BE2C (cell line): ENCODE measurements around the gene GRK4. TPM values are rescaled to one million over a fixed set of nuclear protein-coding genes. Genes with fewer than 3 reads are reported as not detected.
"Not testable (repeated sequence)": the region's sequence is repeated elsewhere in the genome, so short reads cannot be mapped to it uniquely, and the experiment has no call there.

Source experiments
- DNase-seq: peaks from one replicate; pipeline ENCODE4 v3.0.0-alpha.2; 2020
- H3K27me3 ChIP-seq: fragments of 250-450 bp; sonication (Bioruptor Pico); 2 replicates; pipeline ENCODE4 v1.5.1; 2020; ENCODE audit warnings: mild to moderate bottlenecking
- H3K36me3 ChIP-seq: fragments of 250-450 bp; sonication (Bioruptor Pico); 2 replicates; pipeline ENCODE4 v1.5.1; 2020; ENCODE audit warnings: mild to moderate bottlenecking
- H3K4me1 ChIP-seq: fragments of 250-450 bp; sonication (Bioruptor Pico); 2 replicates; pipeline ENCODE4 v1.5.1; 2020
- H3K4me3 ChIP-seq: 2 replicates; pipeline ENCODE4 v1.5.1; 2011; ENCODE audit warnings: low read depth, low read length
- H3K9me3 ChIP-seq: fragments of 250-450 bp; sonication (Bioruptor Pico); 2 replicates; pipeline ENCODE4 v1.5.1; 2020
- polyA plus RNA-seq: library from polyadenylated mRNA; unstranded; fragments of >200 nt; gene quantifications from one replicate; pipeline ENCODE4 v1.2.1, GENCODE V29; 2012; ENCODE audit warnings: low read depth, missing spikeins; ENCODE audit not compliant: insufficient read length, insufficient read depth
- TF ChIP-seq, protein P1 (sequence below): IDR thresholded peaks from 2 replicates; pipeline ENCODE4 v1.5.1; 2012; ENCODE audit warnings: mild to moderate bottlenecking, low read depth, low read length

The GRK4 gene
- 3.8 TPM for polyA plus RNA-seq

DNA sequence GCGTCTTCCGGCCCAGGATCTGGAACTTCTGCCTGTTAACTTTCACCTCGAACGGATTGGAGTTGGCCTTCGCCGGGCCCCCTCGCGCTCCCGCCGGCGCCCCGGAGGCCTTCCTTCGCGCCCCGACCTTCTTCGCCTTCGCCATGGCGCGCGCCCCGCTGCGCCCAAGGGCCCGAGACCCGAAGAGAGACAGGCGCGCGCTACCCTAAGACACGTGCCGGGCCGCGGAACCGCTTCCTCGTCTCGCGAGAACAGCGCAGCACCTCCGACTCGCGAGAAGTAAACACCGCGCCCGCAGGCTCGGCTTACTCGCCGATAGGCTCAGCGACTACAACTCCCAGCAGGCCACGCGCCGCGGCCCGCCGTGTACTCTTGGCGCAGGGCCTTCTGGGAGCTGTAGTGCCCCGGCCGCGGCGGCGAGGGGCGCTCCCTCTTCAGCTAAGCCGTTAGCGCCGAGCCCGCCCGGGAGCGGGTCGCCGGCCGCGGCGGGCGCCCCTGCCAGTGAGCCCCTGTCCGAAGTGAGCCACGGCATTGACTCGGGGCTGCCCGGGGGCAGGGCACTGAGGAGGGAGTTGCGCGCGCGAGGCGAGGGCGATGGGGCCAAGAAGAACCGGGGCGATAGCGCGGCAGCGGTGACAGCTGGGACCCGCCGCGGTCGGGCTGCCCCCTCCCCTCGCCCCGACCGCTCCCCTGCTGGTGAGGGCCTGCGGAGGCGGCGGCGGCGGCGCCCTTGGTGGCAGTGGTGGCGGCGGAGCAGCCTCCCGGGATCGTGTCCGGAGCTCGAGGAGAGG is at the start of gene GRK4, which contains the start of gene NOP14:
Gene GRK4 (plus strand): TSS at position 397 of the 791 bp plus-strand sequence. CDS start 500 bp downstream, outside the sequence.
Gene NOP14 (minus strand): TSS at position 232 of the 791 bp plus-strand sequence. CDS start 87 bp downstream, at position 145.
- no peaks in the 10 kb centered on the region for H3K4me1 ChIP-seq
- TF ChIP-seq, protein P1, sequence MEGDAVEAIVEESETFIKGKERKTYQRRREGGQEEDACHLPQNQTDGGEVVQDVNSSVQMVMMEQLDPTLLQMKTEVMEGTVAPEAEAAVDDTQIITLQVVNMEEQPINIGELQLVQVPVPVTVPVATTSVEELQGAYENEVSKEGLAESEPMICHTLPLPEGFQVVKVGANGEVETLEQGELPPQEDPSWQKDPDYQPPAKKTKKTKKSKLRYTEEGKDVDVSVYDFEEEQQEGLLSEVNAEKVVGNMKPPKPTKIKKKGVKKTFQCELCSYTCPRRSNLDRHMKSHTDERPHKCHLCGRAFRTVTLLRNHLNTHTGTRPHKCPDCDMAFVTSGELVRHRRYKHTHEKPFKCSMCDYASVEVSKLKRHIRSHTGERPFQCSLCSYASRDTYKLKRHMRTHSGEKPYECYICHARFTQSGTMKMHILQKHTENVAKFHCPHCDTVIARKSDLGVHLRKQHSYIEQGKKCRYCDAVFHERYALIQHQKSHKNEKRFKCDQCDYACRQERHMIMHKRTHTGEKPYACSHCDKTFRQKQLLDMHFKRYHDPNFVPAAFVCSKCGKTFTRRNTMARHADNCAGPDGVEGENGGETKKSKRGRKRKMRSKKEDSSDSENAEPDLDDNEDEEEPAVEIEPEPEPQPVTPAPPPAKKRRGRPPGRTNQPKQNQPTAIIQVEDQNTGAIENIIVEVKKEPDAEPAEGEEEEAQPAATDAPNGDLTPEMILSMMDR = peak; percentile 11; the same call in 1 of the 2 replicates

DNA sequence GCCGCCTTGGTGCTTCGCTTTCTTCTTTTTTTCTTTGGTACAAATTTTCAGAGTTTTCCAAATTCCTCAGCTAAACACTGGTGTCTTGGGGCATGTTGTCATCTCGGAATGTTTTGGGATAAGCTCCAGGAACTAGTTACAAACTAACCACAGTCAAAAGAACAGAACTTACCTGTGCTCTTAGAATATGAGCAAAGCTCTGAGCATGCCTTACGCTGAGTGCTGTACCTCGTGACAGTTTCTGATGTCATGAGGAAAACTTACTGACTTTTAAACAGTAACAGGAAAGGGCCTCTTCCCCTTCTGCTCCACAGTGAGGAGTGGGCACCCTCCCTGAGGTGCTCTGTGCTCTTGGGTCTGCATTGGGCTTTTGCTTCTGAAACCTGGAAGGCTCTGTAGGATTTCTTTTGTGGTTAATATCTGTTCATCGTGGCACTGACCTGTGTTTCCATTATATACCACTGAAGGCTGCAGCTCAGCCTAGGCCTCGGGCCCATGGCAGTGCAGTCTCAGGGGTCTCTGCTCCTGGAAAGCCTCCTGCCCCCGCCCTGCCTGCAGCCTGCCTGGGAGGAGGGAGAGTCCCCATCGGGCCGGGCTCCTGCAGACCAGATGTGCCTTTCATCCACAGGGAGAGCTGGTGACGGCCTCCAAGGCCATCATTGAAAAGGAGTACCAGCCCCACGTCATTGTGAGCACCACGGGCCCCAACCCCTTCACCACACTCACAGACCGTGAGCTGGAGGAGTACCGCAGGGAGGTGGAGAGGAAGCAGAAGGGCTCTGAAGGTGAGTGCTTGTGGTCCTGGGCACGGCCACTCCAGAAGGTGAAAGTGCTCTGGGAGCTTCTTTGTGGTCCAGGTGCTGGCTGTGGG is 48.9 kb upstream of the GRK4 start:
- Histone ChIP-seq H3K4me3 (no peak overlapping the region), H3K9me3 (peaks cover 3% of the 10 kb centered on the region; the same call in 1 of the 2 replicates), H3K27me3 (no peaks in the 10 kb centered on the region), H3K36me3 (peaks cover 47% of the 10 kb centered on the region), H3K4me1 (no peaks in the 10 kb centered on the region)
- no peak for DNase-seq
- TF ChIP-seq, protein P1 = no peak

More for the DNA sequence above, at the start of gene GRK4, which contains the start of gene NOP14:
- peak; percentile 99 for DNase-seq
- Histone ChIP-seq H3K27me3 (no peaks in the 10 kb centered on the region), H3K36me3 (peaks cover 26% of the 10 kb centered on the region), H3K4me3 (peak within 1 kb of the TSS; percentile 84), H3K9me3 (no peaks in the 10 kb centered on the region)

DNA sequence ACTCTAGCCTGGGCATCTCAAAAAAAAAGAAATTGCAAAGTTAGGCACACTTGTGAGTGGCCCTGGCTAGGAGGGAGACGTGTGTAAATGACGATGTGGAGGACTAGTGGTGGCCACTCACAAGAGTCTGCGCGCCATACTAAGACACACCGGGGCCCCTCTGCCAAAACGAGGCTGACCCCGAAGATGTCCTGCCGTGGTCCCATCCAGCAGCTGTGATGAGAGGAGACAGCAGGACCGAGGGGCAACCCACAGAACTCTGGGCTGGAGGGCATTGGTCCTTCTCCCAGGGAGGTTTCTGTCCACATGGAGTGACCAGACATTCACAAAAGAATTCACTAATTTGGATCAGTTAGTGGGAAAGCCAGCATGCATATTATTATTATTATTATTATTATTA is 47.6 kb upstream of the GRK4 start:
- DNase-seq = no peak
- Histone ChIP-seq H3K27me3 (no peaks in the 10 kb centered on the region), H3K36me3 (peaks cover 39% of the 10 kb centered on the region), H3K4me1 (no peaks in the 10 kb centered on the region), H3K9me3 (peaks cover 3% of the 10 kb centered on the region; the same call in 1 of the 2 replicates), H3K4me3 (no peak overlapping the region)
- TF ChIP-seq, protein P1 = no peak

DNA sequence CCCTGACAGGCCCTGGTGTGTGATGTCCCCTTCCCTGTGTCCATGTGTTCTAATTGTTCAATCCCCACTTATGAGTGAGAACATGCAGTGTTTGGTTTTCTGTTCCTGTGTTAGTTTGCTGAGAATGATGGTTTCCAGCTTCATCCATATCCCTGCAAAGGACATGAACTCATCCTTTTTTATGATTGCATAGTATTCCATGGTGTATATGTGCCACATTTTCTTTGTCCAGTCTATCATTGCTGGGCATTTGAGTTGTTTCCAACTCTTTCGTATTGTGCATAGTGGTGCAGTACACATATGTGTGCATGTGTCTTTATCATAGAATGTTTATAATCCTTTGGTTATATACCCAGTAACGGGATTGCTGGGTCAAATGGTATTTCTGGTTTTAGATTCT is 46.7 kb upstream of the GRK4 start:
- not testable (repeated sequence) for H3K4me1 ChIP-seq, DNase-seq, H3K27me3 ChIP-seq, H3K9me3 ChIP-seq, H3K4me3 ChIP-seq
- peaks cover 33% of the 10 kb centered on the region for H3K36me3 ChIP-seq

DNA sequence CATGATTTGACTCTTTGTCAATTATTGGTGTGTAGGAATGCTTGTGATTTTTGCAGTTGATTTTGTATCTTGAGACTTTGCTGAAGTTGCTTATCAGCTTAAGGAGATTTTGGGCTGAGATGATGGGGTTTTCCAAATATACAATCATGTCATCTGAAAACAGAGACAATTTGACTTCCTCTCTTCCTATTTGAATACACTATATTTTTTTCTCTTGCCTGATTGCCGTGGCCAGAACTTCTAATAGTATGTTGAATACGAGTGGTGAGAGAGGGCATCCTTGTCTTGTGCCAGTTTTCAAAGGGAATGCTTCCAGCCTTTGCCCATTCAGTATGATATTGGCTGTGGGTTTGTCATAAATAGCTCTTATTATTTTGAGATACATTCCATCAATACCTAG is 45.1 kb upstream of the GRK4 start:
- DNase-seq, H3K4me3 ChIP-seq, H3K9me3 ChIP-seq, H3K4me1 ChIP-seq, H3K27me3 ChIP-seq: not testable (repeated sequence)
- H3K36me3 ChIP-seq = peaks cover 28% of the 10 kb centered on the region

DNA sequence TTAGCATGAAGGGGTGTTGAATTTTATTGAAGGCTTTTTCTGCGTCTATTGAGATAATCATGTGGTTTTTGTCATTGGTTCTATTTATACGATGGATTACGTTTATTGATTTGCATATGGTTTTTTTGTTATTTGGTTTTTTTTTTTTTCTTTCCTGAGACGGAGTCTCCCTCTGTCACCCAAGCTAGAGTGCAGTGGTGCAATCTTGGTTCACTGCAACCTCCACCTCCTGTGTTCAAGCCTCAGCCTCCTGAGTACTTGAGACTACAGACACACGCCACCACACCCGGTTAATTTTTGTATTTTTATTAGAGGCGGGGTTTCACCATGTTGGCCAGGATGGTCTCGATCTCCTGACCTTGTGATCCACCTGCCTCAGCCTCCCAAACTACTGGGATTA is 44.7 kb upstream of the GRK4 start:
- H3K36me3 ChIP-seq = peaks cover 30% of the 10 kb centered on the region
- DNase-seq, H3K4me1 ChIP-seq: not testable (repeated sequence)

DNA sequence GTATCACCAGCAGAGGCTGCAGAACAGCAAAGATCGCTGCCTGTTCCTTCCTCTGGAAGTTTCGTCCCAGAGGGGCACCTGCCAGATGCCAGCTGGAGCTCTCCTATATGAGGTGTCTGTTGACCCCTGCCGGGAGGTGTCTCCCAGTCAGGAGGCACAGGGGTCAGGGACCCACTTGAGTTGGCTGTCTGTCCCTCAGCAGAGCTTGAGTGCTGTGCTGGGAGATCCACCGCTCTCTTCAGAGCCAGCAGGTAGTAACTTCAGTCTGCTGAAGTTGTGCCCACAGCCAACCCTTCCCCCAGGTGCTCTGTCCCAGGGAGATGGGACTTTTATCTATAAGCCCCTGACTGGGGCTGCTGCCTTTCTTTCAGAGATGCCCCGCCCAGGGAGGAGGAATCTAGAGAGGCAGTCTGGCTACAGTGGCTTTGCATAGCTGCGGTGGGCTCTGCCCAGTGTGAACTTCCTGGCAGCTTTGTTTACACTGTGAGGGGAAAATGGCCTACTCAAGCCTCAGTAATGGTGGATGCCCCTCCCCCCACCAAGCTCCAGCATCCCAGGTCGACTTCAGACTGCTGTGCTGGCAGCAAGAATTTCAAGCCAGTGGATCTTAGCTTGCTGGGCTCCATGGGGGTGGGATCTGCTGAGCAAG is 40.8 kb upstream of the GRK4 start:
- not testable (repeated sequence) for H3K9me3 ChIP-seq, DNase-seq, H3K4me1 ChIP-seq, H3K27me3 ChIP-seq, H3K4me3 ChIP-seq
- peaks cover 21% of the 10 kb centered on the region for H3K36me3 ChIP-seq

More for the DNA sequence above, 44.7 kb upstream of the GRK4 start:
- not testable (repeated sequence) for H3K9me3 ChIP-seq, H3K27me3 ChIP-seq, H3K4me3 ChIP-seq
